COLO829 (cell line): ENCODE results near the gene ZNF778.
A peak's percentile ranks its signal among the peaks of the same experiment; 100 is the strongest.

Experiments used
- DNase-seq: peaks from one replicate; pipeline ENCODE4 v3.0.0; 2012; ENCODE audit warnings: low spot score

Gene ZNF778

DNA sequence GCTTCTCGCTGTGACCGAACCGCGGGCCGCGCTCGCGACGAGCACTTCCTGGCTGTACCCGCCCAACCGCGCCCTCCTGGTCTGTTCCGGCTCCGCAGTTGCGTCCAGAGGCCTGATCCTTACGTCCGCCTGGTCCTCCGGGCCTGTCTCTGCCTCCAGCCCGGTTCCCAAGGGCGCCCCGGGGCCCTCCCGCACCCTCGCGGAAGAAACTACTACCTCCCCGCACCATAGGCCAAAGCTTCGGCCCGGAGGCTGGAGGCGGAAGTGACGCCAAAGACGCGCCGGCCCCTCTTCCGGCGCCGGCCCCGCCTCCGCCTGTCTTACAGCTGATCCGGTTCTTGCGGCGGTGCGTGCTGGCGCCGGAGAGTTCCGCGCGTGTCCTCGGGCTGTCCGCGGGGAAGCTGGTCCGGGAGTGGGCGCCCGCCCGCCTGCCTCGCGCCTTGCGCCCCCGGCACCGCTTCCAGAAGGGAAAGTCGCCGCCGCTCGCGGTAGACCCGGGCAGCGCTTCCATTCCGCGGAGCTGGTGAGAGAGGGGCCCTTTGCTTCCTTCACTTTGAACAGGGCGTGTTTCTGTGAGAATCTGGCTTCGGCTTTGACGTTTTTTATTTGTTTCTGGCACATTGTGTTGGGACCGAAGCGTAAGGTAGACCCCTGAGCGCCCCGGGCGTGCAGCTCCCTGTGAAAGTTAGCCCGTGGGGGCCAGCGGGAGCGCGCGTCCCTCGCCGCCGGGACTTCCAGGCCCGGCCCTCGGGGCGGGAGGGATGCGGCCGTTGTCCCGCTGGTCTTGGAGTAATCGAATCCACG lies at the start of gene ZNF778:
Gene ZNF778 (plus strand): TSS at position 316 of the 804 bp plus-strand sequence. CDS start 3,425 bp downstream, outside the sequence.
- peak; percentile 70 for DNase-seq

DNA sequence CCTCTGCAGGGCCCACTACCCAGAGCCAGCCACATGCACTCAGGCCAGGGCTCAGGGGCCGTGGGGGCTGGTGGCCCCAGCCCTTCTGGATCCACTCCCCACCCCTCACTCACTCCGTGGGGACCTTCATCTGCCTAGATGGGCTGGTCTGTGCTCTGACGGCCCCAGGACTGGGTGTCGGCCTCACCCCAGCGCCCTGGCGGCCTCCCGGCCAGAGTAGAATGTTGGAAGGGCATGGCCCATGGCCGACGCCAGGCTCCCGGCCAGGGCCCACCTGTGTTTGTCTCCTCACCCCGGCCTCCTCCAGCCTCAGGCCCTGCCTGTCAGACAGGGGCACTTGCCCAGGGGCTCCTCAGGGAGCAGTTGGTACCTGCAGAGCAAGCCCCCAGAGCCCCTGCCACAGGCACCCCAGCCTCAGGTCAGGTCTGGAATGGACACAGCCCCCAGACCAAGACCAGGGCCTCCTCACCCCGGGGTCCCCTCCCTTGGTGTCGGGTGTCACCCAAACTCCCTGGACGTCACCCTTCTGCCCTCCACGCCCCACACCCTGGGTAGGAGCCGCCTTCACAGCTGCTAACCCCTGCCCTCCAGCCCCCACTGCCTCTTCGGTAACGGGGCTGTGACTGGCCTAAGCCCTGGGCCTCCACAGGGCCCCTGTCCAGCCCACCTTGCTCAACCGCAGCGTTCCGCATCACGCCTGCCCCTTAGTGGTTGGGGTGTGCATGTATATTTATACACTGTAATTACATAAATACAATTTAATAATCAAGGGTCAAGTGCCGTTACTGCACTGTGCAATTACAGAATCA lies 48.9 kb upstream of the ZNF778 start:
- no peak for DNase-seq

DNA sequence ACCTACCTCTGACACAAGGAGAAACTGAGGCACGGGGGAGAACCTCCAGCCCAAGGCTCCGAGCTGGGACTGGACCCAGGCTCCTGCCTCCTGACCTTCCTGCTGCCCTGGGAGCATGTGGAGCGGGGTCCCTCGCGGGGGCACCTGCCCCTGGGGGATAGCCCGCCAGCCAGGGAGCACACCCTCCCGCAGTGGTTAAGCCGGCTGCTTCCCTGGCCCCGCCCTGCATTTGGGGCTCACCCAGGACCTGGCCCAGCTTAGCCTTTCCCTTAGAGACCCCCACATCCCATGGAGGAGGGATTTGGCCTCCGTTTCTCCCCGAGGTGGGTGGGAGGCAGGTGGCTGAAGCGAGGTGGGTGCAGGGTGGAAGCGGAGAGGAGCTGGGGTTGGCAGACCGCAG lies 47.7 kb upstream of the ZNF778 start:
- DNase-seq = no peak

DNA sequence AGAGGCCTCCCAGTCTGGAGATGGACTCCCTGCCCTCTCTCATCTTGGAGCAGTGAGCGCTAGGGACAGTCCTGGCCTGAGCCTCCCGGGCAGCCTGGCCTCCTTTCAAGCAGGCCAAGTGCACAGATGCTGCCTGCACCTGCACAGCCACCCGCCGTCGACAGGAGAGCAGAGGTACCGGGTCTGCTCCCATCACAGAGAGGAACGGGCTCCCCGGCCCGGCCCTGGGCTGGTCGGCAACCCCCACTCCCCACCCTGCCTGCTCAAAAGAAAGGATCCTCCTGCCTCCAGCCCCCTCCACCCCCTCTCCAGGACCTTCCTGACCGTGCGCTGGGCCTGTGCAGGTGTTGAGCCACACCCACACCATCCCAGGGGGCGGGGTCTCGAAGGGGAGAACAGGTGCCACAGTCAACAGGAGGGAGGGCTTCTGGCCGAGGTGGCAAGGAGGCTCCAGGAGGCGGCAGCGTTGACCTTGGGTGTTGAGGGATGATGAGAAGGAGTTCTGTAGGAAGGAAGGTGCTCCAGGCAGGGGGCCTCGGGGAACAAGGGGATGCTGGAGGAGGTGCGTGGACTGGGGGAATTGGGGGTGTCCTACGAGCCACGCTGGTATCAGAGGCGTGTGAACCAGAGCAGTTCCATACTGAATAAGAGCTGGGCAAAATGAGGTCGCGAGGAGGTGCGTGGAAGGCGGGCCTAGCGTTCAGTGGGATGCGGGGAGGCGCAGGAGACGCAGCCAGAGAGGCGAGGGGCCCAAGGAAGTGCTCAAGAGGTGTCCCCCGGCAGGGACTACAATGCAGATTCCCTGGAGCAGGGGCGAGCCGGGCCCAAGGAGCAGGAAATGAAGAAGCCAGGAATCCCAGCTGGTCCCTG lies 46.9 kb upstream of the ZNF778 start:
- DNase-seq = no peak

DNA sequence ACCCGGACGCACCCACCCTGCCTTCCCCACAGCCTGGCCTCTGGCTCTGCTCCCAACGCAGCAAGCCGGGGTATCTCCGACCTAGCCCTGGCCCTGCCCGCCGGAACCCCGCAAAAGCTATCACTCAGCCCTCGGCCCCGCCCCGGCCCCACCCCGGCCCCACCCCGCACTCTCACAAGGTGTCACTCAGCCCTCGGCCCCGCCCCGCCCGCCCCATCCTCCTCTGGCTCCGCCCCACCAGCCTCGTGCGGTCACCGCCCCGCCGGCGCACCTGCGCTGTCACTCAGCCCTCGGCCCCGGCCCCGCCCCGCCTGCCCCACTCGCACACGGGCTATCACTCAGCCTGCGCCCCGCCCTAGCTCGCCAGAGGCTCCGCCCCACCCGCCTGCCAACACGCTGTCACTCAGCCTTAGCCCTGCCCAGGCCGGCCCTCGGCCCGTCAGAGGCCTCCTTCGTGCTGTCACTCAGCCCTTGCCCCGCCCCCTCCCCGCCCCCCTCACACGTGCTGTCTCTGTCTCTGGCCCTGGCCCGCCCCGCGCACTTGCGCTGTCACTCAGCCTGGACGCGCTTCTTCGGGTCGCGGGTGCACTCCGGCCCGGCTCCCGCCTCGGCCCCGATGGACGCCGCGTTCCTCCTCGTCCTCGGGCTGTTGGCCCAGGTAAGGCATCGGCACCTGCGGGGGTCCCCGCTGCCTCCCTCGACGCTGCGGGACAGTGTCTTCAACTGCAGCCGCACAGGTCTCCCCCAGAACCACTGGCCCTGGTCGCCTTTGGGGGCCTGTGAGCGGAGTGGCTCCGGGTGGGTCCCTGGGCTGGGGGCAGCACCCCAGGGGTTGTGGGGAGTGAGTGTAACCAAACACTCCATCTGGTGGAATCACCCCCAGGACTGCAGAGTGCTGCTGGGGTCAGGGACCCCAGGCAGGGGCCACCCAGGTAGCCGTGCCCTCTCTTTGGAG lies 46.0 kb upstream of the ZNF778 start, which contains the start of gene CDH15:
Gene CDH15 (plus strand): TSS at position 533 of the 955 bp plus-strand sequence. CDS start 84 bp downstream, at position 617.
- peak; percentile 89 for DNase-seq

DNA sequence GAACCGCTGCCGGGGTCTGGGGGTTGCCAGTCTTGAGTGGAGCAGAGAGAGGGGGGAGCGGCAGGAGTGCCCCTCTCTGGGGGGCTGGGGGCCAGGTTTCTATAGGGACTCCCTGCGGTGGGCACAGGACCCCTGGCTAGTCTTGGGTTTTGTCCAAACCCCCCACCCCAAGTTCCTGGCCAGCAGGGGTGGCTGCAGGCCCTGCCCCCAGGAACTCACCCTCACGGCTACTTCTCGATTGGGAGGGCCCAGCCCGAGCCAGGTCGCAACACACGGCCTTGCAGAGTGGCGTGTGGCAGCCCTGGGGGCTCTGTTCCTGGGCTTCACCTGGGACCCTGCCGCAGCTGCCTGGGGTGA lies 45.4 kb upstream of the ZNF778 start:
- DNase-seq = no peak

DNA sequence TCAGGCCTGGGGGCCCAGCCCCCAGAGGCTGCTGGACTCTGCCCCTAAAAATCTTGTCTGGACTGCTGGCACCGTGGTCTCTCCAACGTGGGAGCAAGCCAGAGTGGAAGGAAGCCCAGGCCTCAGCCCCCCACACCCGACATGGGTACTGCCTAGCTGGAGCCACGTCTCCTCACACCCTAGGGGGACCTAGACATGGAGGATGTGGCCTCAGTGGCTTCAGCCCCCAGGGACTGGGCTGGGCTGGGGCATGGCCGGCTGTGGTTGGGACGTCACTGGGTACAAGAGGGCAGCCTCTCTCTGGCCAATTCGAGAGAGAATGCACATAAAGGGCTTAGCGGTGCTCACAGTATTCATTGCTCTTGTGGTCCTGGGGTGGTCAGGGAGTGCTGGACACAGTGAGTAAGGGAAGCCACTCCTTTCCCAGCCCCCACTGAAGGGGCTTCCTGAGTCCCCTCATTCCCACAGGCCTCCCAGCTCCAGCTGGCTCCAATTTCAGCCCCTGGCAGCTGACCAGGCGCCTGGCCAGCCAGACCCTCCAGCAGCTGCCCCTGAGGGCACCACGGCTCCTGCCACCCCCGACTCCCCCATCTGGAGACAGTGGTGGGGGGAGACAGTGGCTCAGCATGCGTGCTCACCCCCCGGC lies 44.9 kb upstream of the ZNF778 start:
- DNase-seq = no peak

DNA sequence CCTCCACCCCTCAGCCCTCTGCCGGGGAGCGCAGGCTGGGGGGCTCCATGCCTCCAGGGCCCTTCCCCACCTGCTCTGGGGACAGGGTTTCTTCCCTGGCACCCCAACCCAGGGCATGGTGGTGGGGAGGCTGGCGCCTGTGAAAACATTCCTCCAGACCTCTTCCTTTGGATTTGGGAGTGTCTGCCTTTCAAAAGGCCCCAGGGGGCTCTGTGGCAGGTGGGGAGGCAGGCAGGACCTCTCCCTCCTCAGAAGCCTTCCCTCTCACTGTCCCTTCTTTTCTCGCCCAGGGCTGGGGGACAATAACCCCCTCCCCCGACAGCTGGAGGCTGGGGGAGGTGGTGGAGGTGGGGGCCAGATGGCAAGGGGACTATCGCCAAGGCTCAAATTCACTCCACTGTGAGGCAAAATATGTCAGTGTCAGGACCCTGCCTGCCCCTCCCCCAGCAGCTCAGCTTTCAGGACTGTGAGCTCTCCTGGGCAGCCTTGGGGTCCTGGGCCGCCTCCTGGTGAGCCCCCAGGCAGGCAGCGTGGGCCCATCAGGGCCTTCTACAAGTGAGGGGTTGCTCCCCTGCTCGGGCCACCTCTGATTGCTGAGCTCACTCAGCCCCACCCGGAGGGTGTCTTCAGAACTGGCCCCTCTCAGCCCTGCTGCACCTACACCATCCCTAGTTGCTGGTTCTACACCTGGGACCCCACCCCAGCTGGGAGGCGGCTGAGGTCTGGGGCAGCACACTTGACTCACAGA lies 44.2 kb upstream of the ZNF778 start:
- no peak for DNase-seq

DNA sequence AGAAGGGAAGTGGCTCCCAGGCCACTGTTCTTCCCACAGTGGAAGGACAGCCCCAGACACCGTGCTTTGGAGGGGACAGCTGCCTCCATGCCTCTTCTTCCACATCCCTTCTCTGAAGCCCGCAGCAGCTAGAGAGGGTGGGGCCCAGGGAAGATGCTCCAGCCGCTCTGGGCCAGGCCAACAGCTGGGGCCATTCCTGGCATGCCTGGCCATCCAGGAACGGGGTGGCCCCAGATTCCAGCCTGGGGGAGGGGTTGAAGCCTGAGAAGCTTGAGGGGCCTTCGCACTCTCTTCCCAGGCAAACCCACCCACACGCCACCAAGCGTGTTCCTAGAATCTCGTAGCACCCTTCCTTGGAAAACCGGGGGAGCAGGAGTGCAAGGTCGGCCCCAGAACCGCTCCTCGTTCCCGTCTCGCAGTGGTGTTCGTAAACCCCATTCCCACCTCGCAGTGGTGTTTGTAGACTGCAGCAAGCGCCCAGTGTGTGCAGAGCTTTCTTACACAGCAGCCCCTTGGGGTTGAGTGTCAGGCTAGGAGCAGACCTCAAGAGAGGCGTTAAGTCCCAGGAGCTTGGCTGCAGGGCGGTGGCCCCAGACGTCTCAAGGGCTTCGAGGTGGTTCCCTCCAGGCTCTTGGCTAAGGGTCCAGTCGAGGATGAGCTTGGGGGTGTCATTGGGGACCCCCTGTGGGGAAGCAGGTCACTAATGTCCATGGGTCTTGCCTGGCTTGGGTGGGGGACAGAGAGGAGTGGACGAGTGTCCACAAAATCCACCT lies 43.3 kb upstream of the ZNF778 start:
- DNase-seq = no peak

DNA sequence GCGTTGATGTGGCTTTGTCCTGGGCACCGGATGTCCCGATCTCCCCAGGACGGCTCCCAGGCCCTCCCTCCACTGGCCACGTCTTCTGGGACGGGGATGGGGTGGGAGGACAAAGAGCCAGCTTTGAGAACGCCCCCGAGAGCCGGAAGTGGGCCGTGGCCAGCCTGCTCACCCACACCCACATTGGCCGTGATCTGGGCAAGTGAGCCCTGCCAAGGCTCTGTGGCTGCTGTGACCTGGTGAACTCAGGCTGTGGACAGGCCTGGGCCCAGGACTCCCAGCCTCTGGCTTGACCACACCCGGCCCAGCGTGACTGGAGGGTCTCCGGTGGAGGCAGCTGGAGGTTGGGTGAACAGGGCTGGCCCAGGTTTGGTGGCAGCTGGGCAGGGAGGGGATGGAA lies 42.6 kb upstream of the ZNF778 start:
- no peak for DNase-seq

DNA sequence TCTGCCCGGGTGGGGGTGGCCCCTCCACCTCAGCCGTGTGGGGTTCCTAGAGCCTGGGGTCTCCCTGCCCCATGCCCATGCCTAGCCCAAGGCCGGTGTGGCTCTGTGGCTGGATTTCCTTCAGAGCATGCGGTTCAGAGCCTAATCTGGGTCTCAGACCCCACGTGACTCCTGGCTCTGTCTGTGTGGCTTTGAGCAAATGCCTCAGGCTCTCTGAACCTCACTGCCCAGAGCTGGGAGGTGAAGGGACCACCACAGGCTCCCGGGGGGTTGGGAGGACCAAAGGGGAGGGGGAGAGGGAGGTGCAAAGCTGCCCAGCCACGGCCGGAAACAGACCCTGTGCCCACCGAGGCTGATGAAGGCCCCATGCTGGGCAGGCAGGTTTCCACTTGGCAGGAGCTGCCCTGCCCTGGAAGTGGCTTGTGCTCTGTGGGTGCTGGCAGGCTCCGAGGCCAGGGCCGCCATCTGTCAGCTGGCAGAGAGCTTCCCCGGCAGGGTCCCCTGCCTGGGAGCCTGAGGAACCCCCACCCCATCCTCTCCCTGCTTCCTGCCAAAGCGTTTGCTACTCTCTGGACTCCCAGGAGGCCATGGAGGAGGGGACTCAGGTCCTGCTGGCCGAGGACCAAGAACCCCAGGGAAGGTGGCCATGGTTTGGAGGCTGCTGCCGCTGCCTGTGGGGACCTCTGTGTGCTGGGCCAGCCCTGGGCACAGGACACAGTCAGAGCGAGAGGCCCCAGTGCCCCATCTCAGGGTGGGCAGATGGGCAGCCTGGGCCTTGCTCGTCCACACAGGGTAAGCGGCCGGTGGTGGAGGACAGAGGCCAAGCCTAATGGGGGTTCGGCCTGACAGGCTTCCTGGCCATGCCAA lies 42.0 kb upstream of the ZNF778 start:
- no peak for DNase-seq

DNA sequence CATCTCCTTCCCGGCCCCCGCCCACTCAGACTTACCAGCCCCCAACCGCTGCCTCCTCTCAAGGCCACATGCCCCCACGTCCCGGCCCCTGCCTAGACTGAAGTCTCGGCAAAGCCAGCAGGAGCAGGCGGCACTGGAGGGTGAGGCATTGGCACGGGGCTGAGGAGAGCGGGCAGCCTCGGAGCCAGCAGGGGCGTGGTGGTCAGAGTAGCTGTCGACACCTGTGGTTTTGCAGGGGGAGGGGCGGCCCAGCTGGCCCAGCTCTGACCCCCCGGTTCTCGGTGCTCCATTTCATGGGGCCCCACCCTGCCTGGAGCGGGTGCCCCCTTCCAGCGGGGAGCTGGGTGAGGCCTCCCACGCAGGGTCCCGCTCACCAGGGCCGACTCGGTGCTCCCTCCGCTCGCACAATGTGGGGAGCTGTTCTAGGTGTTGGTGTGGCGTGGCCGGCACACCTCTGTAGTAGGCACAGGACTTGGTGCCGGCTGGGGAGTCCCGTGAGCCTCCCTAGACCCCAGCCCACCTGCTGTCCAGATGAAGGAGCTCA lies 41.3 kb upstream of the ZNF778 start:
- DNase-seq = no peak

DNA sequence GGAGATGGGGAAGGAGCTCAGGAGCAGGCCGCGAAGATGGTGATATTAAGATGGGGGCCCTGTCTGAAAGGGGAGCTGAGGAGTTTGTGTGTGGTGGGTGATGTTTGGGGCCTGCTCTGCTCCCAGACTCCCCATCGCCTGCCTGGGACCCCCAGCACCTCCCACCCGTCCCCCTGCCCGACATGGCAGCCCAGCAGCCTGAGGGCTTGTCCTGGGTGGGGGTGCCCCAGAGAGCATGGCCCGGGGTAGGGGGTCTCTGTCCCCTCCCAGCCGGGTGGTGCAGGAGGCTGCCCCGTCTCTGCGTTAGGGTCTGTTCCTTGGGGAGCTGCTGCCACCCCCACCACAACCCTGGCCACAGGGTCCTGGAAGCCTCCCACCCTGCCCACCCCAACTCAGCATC lies 40.8 kb upstream of the ZNF778 start:
- DNase-seq = no peak

DNA sequence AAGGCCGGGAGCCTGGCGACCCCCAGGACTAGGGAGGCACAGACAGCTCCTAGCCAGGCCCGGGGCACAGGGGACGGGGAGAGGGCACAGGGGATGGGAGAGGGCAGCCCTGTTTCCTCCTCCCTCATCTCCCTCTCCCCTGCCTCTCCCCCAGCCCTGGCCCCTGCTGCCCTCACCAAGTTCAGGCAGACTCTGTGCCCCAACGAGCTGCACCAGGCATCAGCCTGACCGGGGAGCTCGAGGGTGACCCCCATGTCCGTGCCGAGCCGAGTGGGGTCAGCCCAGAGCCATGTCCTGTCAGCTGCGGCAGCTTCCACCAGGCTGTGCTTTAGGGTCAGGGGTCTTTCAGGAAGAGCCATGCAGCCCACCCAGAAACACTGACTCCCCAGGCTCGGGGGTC lies 40.0 kb upstream of the ZNF778 start:
- DNase-seq = no peak

DNA sequence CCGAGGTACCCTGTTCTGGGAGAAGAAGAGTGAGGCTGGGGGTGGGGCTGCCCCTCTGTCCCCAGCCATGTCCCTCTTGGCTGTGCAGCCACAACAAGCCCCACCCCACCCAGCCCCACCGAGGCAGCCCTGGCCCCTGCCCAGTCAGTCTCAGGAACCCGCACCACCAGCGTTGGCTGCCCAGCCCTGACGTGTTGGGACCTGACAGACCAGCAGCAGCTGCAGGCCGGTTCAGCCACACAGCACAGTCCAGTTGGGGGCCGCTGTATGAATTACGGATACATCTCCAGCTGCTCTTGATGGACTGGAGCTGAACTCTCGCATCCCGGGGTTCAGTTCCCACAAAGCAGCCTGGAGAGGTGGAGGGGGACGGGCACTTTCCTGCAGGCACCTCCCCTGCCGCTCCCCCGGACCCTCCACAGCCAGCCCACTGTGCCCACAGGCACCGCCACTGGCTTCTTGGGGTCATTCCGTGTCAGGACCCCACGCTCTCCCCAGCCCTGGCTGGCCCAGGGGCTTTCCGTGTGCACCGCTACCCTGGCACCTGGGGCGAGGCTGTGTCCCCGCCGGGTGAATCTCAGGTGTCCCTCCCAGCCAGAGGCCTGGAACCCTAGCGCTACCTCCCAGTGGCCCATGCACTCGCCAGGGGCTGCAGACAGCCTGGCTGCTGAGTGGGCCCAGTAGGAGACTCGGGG lies 38.9 kb upstream of the ZNF778 start:
- DNase-seq = no peak

DNA sequence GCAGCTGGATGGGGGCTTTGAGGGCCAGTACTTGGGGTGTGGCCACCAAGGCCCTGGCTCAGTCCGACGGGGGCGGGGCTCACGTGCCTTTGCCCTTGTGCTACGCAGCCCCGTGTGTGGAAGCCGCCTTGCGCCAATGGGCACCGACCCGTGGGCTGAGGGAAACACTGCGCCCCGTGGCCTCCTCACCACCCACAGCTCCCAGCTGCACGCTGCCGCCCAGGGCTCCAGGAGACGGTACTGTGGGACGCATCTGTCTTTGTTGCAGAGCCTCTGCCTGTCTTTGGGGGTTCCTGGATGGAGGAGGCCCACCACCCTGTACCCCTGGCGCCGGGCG lies 38.4 kb upstream of the ZNF778 start:
- DNase-seq = no peak

DNA sequence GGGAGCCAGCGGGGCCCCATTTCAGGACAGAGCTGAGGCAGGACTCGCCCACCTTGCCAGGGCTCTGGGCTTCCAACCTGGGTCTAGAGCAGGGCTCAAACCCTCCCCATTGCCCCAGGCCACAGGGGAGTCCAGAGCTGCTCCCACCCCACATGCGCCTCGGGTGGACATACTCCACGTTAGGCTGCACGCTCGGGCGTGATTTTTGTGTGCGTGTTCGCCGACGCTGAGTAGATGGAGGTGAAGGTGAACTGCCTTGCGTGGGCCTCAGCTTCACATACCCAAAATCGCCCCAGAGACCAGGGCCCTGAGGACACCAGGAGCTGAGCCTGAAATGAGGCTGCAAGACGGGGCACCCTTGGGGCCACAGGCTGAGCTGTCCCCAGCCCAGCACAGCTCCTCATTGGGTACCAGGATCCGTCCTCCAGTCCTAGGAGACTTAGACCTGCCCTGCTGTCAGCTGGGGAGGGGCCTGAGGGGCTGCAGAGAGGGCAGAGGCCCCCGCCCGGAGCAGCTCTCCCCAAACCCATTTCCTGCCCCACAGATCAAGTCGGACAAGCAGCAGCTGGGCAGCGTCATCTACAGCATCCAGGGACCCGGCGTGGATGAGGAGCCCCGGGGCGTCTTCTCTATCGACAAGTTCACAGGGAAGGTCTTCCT lies 37.7 kb upstream of the ZNF778 start:
- DNase-seq = no peak
